Rectal smooth muscle tissue (tissue), 1 donor: ENCODE data around the gene BAG5.

Source experiments
- H3K27ac ChIP-seq: one replicate; pipeline ENCODE4 v1.7.0; 2013; ENCODE audit warnings: low read depth, low read length, inconsistent platforms
- H3K27me3 ChIP-seq: one replicate; pipeline ENCODE4 v1.7.0; 2013; ENCODE audit warnings: low read length; ENCODE audit not compliant: control insufficient read depth, insufficient read depth
- H3K36me3 ChIP-seq: one replicate; pipeline ENCODE4 v1.7.0; 2013; ENCODE audit warnings: low read length; ENCODE audit not compliant: control insufficient read depth, insufficient read depth
- H3K4me1 ChIP-seq: one replicate; pipeline ENCODE4 v1.7.0; 2013; ENCODE audit warnings: low read length; ENCODE audit not compliant: control insufficient read depth, insufficient read depth
- H3K4me3 ChIP-seq: one replicate; pipeline ENCODE4 v1.7.0; 2013; ENCODE audit warnings: low read length
- H3K9ac ChIP-seq: one replicate; pipeline ENCODE4 v1.7.0; 2013; ENCODE audit warnings: low read length

BAG5 gene

GRCh38 chr14:103533999-103534575, 28.4 kb downstream of the BAG5 start:
- Histone ChIP-seq H3K36me3 (peaks cover 3% of the 10 kb centered on the region), H3K4me3 (peak overlapping the region; percentile 39), H3K9ac (no peak overlapping the region), H3K27me3 (no peaks in the 10 kb centered on the region), H3K27ac (peak overlapping the region; percentile 98), H3K4me1 (peaks cover 56% of the 10 kb centered on the region)

- Histone ChIP-seq H3K27ac (peak overlapping the region; percentile 98), H3K27me3 (no peaks in the 10 kb centered on the region), H3K36me3 (peaks cover 3% of the 10 kb centered on the region), H3K9ac (peak overlapping the region; percentile 14), H3K4me3 (peak overlapping the region; percentile 39), H3K4me1 (peaks cover 51% of the 10 kb centered on the region)
Observed at GRCh38 chr14:103533137-103533998, 29.1 kb downstream of the BAG5 start.

GRCh38 chr14:103532216-103533136, 30.0 kb downstream of the BAG5 start:
- H3K36me3 ChIP-seq = peaks cover 3% of the 10 kb centered on the region
- H3K4me1 ChIP-seq = peaks cover 52% of the 10 kb centered on the region
- peak overlapping the region; percentile 98 for H3K27ac ChIP-seq
- no peak overlapping the region for H3K9ac ChIP-seq
- no peaks in the 10 kb centered on the region for H3K27me3 ChIP-seq
- H3K4me3 ChIP-seq = no peak overlapping the region

GRCh38 chr14:103531421-103532215, 30.8 kb downstream of the BAG5 start:
- peaks cover 52% of the 10 kb centered on the region for H3K4me1 ChIP-seq
- peak overlapping the region; percentile 98 for H3K27ac ChIP-seq

GRCh38 chr14:103530831-103531230, 31.6 kb downstream of the BAG5 start:
- peaks cover 47% of the 10 kb centered on the region for H3K4me1 ChIP-seq
- H3K36me3 ChIP-seq = peaks cover 3% of the 10 kb centered on the region
- no peak overlapping the region for H3K9ac ChIP-seq
- H3K27ac ChIP-seq = peak overlapping the region; percentile 98
- no peaks in the 10 kb centered on the region for H3K27me3 ChIP-seq
- H3K4me3 ChIP-seq = no peak overlapping the region

More at GRCh38 chr14:103531421-103532215, 30.8 kb downstream of the BAG5 start:
- H3K27me3 ChIP-seq = no peaks in the 10 kb centered on the region
- no peak overlapping the region for H3K4me3 ChIP-seq
- no peak overlapping the region for H3K9ac ChIP-seq
- H3K36me3 ChIP-seq = peaks cover 3% of the 10 kb centered on the region

- Histone ChIP-seq H3K9ac (no peak overlapping the region), H3K27ac (no peak overlapping the region), H3K4me3 (peak overlapping the region; percentile 89), H3K4me1 (peaks cover 43% of the 10 kb centered on the region), H3K27me3 (no peaks in the 10 kb centered on the region), H3K36me3 (peaks cover 3% of the 10 kb centered on the region)
Observed at GRCh38 chr14:103530390-103530789, 32.1 kb downstream of the BAG5 start.

GRCh38 chr14:103529383-103530365, 32.8 kb downstream of the BAG5 start:
- H3K9ac ChIP-seq = peak overlapping the region; percentile 25
- H3K27ac ChIP-seq = peak overlapping the region; percentile 85
- peaks cover 38% of the 10 kb centered on the region for H3K4me1 ChIP-seq
- H3K4me3 ChIP-seq = peak overlapping the region; percentile 89
- peaks cover 3% of the 10 kb centered on the region for H3K36me3 ChIP-seq
- no peaks in the 10 kb centered on the region for H3K27me3 ChIP-seq

GRCh38 chr14:103528587-103529382, 33.7 kb downstream of the BAG5 start, which contains the start of gene TRMT61A:
TSS of gene TRMT61A (plus strand) at chr14:103529196. CDS start at chr14:103529979, 783 bp downstream.
- peak within 1 kb of the TSS; percentile 89 for H3K4me3 ChIP-seq
- H3K27ac ChIP-seq = peak within 1 kb of the TSS; percentile 91
- H3K4me1 ChIP-seq = peaks cover 32% of the 10 kb centered on the region
- peaks cover 2% of the 10 kb centered on the region for H3K36me3 ChIP-seq
- H3K9ac ChIP-seq = peak within 1 kb of the TSS; percentile 47
- H3K27me3 ChIP-seq = no peaks in the 10 kb centered on the region

- Histone ChIP-seq H3K27ac (peak overlapping the region; percentile 91), H3K36me3 (no peaks in the 10 kb centered on the region), H3K4me1 (peaks cover 26% of the 10 kb centered on the region), H3K9ac (peak overlapping the region; percentile 47), H3K27me3 (no peaks in the 10 kb centered on the region), H3K4me3 (peak overlapping the region; percentile 70)
Observed at GRCh38 chr14:103528146-103528586, 34.3 kb downstream of the BAG5 start.

- Histone ChIP-seq H3K4me1 (peaks cover 22% of the 10 kb centered on the region), H3K27ac (peak overlapping the region; percentile 91), H3K36me3 (no peaks in the 10 kb centered on the region), H3K4me3 (peak overlapping the region; percentile 70), H3K27me3 (no peaks in the 10 kb centered on the region), H3K9ac (no peak overlapping the region)
Observed at GRCh38 chr14:103527408-103528145, 34.9 kb downstream of the BAG5 start.
